ENCODE measurements around the gene SIDT2.

The SIDT2 gene

DNA sequence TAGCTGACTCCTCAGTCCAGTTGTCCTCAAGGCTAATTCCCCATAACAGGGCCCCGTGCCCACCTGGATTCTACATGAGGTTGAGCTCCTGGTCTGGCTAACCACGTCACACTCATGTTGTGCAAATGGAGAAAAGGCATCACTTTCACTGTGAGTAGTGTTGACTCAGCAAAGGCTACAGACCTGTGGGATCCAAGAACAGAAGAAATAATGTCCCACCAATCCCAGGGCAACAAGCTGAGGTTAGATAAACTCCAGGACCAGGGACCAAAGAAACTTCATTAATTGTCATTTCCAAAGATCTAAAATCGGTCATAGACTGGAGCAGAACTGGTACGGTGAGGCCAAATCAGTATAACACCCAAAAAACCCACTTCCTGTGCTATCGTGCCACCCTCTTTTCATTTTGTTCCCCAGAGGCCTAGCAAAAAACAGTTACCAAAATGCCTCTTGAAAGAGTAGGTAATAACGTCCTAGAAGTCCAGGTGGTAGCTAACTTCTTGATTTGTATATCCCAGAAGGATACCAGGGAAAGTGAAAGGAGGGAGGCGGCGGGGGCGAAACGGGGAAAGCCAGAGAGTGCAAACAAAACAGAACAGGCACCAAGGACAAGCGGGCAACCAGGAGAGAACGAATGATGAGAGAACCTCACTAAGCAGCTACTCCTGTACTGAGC is 51.9 kb downstream of the SIDT2 start:
- Histone ChIP-seq H3K4me1 (ENCODE audit: insufficient read depth, low read length) (peaks cover 27% of the 10 kb centered on the region), H3K27me3 (ENCODE audit: insufficient read depth, low read length) (no peaks in the 10 kb centered on the region), H3K36me3 (ENCODE audit: insufficient read depth, low read length) (peaks cover 21% of the 10 kb centered on the region), H3K9me3 (ENCODE audit: low read length) (no peaks in the 10 kb centered on the region), H3K4me3 (ENCODE audit: low read length) (peak overlapping the region; percentile 85), H2AFZ (ENCODE audit: low read depth, low read length) (no peak overlapping the region)

DNA sequence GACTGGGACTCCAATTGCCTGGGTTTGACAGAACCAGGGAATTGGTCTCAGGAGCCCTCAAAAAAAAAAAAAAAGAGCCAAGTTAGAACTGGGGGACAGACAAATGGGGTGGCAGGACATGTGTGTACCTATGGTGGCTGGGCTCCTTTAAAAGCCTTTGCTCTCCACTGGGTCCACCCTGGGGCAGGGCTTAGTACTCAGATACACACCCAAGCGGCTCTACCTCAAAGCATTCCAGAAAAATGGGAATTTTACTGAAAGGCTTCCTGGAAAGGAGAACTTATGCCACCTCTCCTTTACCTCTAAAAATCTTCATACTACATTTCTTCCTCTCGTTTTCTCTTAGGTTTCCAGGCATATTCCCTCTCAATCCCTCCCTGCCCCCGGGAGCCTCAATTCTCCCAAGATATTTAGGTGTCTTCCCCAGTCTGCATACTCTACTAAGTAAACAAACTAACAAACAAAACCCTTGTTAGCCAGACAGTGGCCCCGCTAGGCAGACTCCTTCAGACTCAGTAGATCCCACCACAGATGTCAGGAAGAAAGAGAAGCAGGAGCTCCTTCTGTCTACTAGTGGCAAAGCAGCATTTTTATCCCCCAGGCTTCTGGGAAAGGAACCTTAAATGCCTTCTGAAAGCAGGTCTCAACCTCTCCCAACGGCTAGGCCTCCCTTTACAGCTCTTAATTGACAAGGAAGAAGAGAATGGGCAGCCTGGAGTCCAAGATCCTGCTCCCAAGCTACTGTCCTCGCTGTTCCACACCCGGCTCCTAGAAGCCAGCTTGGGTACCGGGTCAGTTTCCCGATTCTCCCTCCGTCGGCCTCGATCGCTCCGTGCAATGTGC is 52.7 kb downstream of the SIDT2 start:
- Histone ChIP-seq H3K9me3 (ENCODE audit: low read length) (no peaks in the 10 kb centered on the region), H3K4me1 (ENCODE audit: insufficient read depth, low read length) (peaks cover 27% of the 10 kb centered on the region), H2AFZ (ENCODE audit: low read depth, low read length) (peak overlapping the region; percentile 93), H3K36me3 (ENCODE audit: insufficient read depth, low read length) (peaks cover 20% of the 10 kb centered on the region), H3K27me3 (ENCODE audit: insufficient read depth, low read length) (no peaks in the 10 kb centered on the region), H3K4me3 (ENCODE audit: low read length) (peak overlapping the region; percentile 85)

DNA sequence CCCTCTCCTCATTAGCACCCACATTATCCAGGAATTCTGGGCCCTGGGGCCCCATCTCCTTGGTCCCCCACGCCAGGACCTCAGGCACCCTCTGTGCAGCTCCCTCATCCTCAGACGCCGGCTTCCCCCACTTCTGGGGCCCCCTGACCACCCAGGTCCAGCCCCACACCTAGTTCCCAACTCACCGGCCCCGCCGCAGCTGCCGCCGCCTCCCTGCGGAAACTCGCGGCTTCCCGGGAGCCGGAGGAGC is 53.2 kb downstream of the SIDT2 start, which contains the start of gene PCSK7:
TSS of gene PCSK7 (minus strand) at position 232 of the 250 bp plus-strand sequence. CDS start 2,229 bp downstream, outside the sequence.
- H3K4me1 ChIP-seq (ENCODE audit: insufficient read depth, low read length), result peaks cover 27% of the 10 kb centered on the region
- H3K27me3 ChIP-seq (ENCODE audit: insufficient read depth, low read length), result no peaks in the 10 kb centered on the region
- no peaks in the 10 kb centered on the region for H3K9me3 ChIP-seq (ENCODE audit: low read length)
- peak within 1 kb of the TSS; percentile 93 for H2AFZ ChIP-seq (ENCODE audit: low read depth, low read length)
- peaks cover 24% of the 10 kb centered on the region for H3K36me3 ChIP-seq (ENCODE audit: insufficient read depth, low read length)
- H3K4me3 ChIP-seq (ENCODE audit: low read length), result peak within 1 kb of the TSS; percentile 85

DNA sequence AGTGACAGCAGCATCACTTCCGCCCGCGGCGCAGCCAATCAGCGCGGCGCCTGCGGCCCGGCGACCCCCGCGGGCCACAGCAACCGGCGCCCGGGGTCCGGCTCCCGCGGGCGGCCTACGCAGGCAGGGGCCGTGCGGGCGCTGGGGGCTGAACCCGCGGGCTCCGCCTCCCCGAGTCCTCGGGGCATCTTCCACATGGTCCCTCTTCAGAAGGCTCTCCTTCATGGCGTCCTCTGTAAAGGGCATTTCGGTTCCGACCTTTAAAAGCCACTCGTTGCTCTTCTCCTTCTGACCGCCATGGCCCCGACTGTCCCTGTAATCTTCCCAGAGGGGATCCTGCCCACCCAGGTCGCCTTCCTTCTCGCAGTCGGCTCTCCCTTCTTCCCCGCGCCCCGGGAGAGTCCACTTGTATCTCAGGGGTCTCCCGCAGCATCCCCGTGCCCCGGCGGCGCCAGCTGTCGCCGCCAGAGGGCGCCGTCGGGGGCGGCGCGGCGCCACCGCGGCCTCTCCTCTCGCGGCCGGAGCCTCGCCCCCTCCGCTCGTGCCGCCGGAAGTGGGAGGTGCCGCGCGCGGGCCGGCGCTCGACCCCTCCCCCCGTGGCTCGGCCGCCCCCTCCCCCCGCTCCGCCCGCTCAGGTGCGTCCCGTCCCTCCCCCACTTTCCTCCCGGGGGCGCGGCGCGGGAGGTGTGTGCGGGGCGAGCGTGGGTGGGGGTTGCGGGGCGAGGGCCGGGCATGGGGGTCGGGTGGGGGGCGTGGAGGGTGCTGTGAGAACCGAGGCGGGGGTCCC is 53.7 kb downstream of the SIDT2 start, which contains the start of gene RNF214:
TSS of gene RNF214 (plus strand) at position 580 of the 787 bp plus-strand sequence. CDS start 1,602 bp downstream, outside the sequence.
- H3K4me3 ChIP-seq (ENCODE audit: low read length), result peak within 1 kb of the TSS; percentile 85

DNA sequence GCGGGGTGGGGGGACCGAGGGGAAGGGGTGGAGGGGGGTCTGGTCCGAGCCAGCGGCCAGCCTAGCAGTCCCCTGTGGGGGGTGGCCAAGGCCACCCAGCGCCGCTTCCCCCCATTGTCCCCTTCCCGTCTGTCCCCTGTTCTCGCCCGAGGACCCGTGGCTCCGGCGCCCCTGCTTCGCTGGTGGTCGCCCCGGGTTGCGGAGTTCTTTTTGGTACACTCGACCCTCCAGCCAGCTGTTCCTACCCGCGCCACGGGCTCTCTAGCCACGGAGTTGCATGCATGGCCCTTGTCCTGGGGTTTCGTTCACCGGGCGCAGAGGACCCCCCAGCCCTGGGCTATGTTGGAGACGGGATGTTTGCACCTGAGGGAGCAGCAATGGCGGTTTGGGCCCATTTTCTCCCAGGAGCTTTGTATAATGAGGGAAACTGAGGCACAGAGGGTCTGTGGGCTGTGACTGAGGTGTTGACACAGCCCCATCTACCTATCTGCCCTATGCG is 54.4 kb downstream of the SIDT2 start:
- Histone ChIP-seq H3K9me3 (ENCODE audit: low read length) (no peaks in the 10 kb centered on the region), H3K27me3 (ENCODE audit: insufficient read depth, low read length) (no peaks in the 10 kb centered on the region), H3K36me3 (ENCODE audit: insufficient read depth, low read length) (peaks cover 19% of the 10 kb centered on the region), H3K4me3 (ENCODE audit: low read length) (peak overlapping the region; percentile 85), H3K4me1 (ENCODE audit: insufficient read depth, low read length) (peaks cover 27% of the 10 kb centered on the region), H2AFZ (ENCODE audit: low read depth, low read length) (peak overlapping the region; percentile 6)

More for the DNA sequence above, 53.7 kb downstream of the SIDT2 start, which contains the start of gene RNF214:
- Histone ChIP-seq H2AFZ (ENCODE audit: low read depth, low read length) (peak within 1 kb of the TSS; percentile 93), H3K9me3 (ENCODE audit: low read length) (no peaks in the 10 kb centered on the region), H3K4me1 (ENCODE audit: insufficient read depth, low read length) (peaks cover 27% of the 10 kb centered on the region), H3K27me3 (ENCODE audit: insufficient read depth, low read length) (no peaks in the 10 kb centered on the region), H3K36me3 (ENCODE audit: insufficient read depth, low read length) (peaks cover 22% of the 10 kb centered on the region)

DNA sequence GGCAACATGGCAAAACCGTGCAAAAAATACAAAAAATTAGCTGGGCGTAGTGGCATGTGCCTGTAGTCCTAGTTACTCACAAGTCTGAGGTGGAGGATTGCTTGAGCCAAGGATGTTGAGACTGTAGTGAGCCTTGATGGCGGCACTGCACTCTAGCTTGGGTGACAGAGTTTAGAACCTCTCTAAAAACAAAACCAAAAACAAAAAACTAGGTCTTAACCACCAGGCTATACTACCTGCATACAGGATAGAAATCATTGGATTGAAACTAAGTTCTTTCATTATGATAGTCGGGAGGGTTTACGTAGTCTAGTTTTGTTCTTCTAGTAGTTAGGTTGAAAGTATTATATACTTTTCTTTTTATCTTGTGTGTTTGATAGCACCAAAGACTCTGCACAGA is 59.7 kb downstream of the SIDT2 start:
- H2AFZ ChIP-seq (ENCODE audit: low read depth, low read length), result no peak overlapping the region
- no peaks in the 10 kb centered on the region for H3K9me3 ChIP-seq (ENCODE audit: low read length)
- peaks cover 56% of the 10 kb centered on the region for H3K36me3 ChIP-seq (ENCODE audit: insufficient read depth, low read length)
- no peaks in the 10 kb centered on the region for H3K27me3 ChIP-seq (ENCODE audit: insufficient read depth, low read length)
- no peak overlapping the region for H3K4me3 ChIP-seq (ENCODE audit: low read length)
- H3K4me1 ChIP-seq (ENCODE audit: insufficient read depth, low read length), result peaks cover 10% of the 10 kb centered on the region

DNA sequence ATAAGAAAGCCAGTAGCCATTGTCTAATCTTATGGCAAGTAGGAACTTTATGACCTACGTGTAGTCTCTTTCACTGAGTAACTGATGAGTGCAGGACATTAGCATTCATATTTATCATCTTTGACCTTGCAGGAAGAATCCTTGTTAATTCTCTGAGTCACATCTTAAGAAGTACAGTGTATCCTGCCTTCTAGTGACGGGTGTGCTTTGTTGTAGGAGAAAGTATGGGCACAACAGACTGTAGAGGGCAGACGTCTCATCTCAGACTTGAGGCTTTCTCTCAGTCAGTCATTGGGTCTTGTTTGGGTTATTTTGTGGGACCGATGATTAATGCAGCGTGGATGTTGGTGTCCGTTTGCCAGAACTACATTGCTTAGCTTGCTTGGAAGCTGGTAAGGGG is 60.8 kb downstream of the SIDT2 start:
- Histone ChIP-seq H3K4me1 (ENCODE audit: insufficient read depth, low read length) (no peaks in the 10 kb centered on the region), H3K9me3 (ENCODE audit: low read length) (no peaks in the 10 kb centered on the region), H3K27me3 (ENCODE audit: insufficient read depth, low read length) (no peaks in the 10 kb centered on the region), H3K36me3 (ENCODE audit: insufficient read depth, low read length) (peaks cover 61% of the 10 kb centered on the region), H3K4me3 (ENCODE audit: low read length) (no peak overlapping the region), H2AFZ (ENCODE audit: low read depth, low read length) (no peak overlapping the region)

All from neuron (in vitro differentiated cells).